ENCODE data around the gene PTGS1. TPM values are rescaled to one million over a fixed set of nuclear protein-coding genes. Genes with fewer than 3 reads are reported as not detected.

PTGS1 gene
- total RNA-seq, 1 experiment from 2014 or later = 61.2 TPM

DNA sequence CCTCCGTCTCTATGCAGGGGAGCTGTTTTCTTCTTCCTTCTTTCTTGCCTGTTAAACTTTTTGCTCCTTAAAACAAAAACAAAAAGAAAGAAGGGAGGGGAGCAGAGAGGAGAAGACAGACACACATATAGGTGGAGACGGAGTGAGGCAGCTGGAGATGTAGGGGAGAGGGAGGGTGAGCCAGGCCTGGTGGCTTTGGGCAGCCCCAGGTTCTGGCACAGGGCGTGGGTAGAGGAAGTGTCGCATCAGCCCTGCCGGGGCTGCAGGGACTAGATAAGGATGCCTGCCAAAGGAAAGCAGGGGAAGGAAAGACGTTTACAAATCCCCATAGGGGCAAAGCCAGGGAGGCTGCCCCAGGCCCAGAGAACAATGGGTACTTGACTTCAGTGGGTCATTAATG, 38.7 kb upstream of the PTGS1 start:
- DNase-seq (ENCODE audit: low read depth, low spot score) = no peak
- Histone ChIP-seq H3K27ac (ENCODE audit: low read length) (no peak overlapping the region), H3K4me3 (ENCODE audit: low read depth in 2 of 2, low read length in 2 of 2) (no peak overlapping the region), H3K36me3 (ENCODE audit: control insufficient read depth, insufficient read depth, low read length) (0 out of 2 replicates have a peak, but pooled peaks cover 2% of the 10 kb centered on the region), H3K9me3 (ENCODE audit: control insufficient read depth, insufficient read depth, low read depth, low read length) (no peaks in the 10 kb centered on the region), H3K4me1 (ENCODE audit: control insufficient read depth, insufficient read depth, low read length) (no peaks in the 10 kb centered on the region), H3K27me3 (ENCODE audit: control insufficient read depth, insufficient read depth, low read length) (no peaks in the 10 kb centered on the region)
- in situ Hi-C loops (cut with HindIII; ENCODE audit: low pct_unique_long_range_greater_than_20kb, low sequenced_read_pairs) = no loop called here
- no peak for TF ChIP-seq TCF7L2 (IDR thresholded peaks at IDR 0.05; ENCODE audit: low read depth, low read length)
- no peak for TF ChIP-seq SIN3A (IDR thresholded peaks at IDR 0.05; ENCODE audit: borderline replicate concordance, insufficient read depth, low read depth, low read length)
- TF ChIP-seq, protein P1, sequence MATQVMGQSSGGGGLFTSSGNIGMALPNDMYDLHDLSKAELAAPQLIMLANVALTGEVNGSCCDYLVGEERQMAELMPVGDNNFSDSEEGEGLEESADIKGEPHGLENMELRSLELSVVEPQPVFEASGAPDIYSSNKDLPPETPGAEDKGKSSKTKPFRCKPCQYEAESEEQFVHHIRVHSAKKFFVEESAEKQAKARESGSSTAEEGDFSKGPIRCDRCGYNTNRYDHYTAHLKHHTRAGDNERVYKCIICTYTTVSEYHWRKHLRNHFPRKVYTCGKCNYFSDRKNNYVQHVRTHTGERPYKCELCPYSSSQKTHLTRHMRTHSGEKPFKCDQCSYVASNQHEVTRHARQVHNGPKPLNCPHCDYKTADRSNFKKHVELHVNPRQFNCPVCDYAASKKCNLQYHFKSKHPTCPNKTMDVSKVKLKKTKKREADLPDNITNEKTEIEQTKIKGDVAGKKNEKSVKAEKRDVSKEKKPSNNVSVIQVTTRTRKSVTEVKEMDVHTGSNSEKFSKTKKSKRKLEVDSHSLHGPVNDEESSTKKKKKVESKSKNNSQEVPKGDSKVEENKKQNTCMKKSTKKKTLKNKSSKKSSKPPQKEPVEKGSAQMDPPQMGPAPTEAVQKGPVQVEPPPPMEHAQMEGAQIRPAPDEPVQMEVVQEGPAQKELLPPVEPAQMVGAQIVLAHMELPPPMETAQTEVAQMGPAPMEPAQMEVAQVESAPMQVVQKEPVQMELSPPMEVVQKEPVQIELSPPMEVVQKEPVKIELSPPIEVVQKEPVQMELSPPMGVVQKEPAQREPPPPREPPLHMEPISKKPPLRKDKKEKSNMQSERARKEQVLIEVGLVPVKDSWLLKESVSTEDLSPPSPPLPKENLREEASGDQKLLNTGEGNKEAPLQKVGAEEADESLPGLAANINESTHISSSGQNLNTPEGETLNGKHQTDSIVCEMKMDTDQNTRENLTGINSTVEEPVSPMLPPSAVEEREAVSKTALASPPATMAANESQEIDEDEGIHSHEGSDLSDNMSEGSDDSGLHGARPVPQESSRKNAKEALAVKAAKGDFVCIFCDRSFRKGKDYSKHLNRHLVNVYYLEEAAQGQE (IDR thresholded peaks at IDR 0.05; ENCODE audit: insufficient read depth in 1 of 2, low read depth in 2 of 2, low read length in 1 of 2) = no peak
- no peak for TF ChIP-seq POLR2AphosphoS5 (IDR thresholded peaks at IDR 0.05; ENCODE audit: low read depth, low read length)
- TF ChIP-seq, protein P2, sequence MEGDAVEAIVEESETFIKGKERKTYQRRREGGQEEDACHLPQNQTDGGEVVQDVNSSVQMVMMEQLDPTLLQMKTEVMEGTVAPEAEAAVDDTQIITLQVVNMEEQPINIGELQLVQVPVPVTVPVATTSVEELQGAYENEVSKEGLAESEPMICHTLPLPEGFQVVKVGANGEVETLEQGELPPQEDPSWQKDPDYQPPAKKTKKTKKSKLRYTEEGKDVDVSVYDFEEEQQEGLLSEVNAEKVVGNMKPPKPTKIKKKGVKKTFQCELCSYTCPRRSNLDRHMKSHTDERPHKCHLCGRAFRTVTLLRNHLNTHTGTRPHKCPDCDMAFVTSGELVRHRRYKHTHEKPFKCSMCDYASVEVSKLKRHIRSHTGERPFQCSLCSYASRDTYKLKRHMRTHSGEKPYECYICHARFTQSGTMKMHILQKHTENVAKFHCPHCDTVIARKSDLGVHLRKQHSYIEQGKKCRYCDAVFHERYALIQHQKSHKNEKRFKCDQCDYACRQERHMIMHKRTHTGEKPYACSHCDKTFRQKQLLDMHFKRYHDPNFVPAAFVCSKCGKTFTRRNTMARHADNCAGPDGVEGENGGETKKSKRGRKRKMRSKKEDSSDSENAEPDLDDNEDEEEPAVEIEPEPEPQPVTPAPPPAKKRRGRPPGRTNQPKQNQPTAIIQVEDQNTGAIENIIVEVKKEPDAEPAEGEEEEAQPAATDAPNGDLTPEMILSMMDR (IDR thresholded peaks at IDR 0.05) = no peak
- POLR2A ChIA-PET = no interaction called here
- intact Hi-C loops (cut with micrococcal nuclease; ENCODE audit: unreplicated experiment) = no loop called here
- no TSS peak for BruUV-seq (replicated peaks)
- CTCF ChIA-PET = interaction anchor here (0.6 kb wide), 1 partner anchor 208 kb away, joined by 3 read pairs; no protein-coding TSS in a partner anchor
- ATAC-seq = no peak

DNA sequence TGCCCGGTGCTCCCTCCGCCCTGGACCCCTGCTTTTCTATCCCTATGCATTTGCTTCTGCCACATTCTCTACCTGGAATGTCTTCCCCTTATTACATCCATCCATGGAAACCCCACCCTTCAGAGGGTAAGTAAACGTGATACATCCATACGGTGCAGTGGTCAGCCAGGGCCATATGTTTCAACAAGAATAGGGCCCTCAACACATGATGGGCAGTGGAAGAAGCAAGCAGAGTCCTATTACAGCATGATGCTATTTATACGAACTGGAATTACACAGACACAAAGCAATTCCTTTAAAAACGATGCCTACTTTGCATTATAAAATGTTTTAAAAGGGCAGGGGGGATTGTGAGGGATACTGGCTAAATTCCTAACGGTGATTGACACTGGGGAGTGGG, 38.2 kb upstream of the PTGS1 start:
- no peak for ATAC-seq
- H3K27ac ChIP-seq (ENCODE audit: low read length) = no peak overlapping the region
- no TSS peak for BruUV-seq (replicated peaks)
- H3K27me3 ChIP-seq (ENCODE audit: control insufficient read depth, insufficient read depth, low read length) = no peaks in the 10 kb centered on the region
- 0 out of 2 replicates have a peak, but pooled peaks cover 2% of the 10 kb centered on the region for H3K36me3 ChIP-seq (ENCODE audit: control insufficient read depth, insufficient read depth, low read length)
- H3K4me1 ChIP-seq (ENCODE audit: control insufficient read depth, insufficient read depth, low read length) = no peaks in the 10 kb centered on the region
- no peaks in the 10 kb centered on the region for H3K9me3 ChIP-seq (ENCODE audit: control insufficient read depth, insufficient read depth, low read depth, low read length)
- H3K4me3 ChIP-seq (ENCODE audit: low read depth in 2 of 2, low read length in 2 of 2) = no peak overlapping the region
- TF ChIP-seq TCF7L2 (IDR thresholded peaks at IDR 0.05; ENCODE audit: low read depth, low read length) (no peak), POLR2AphosphoS5 (IDR thresholded peaks at IDR 0.05; ENCODE audit: low read depth, low read length) (no peak), SIN3A (IDR thresholded peaks at IDR 0.05; ENCODE audit: borderline replicate concordance, insufficient read depth, low read depth, low read length) (no peak)
- TF ChIP-seq, protein P2 (IDR thresholded peaks at IDR 0.05) = no peak
- TF ChIP-seq, protein P1 (IDR thresholded peaks at IDR 0.05; ENCODE audit: insufficient read depth in 1 of 2, low read depth in 2 of 2, low read length in 1 of 2) = no peak
- CTCF ChIA-PET = no interaction called here
- intact Hi-C loops (cut with micrococcal nuclease; ENCODE audit: unreplicated experiment) = no loop called here
- POLR2A ChIA-PET = interaction anchor here (0.5 kb wide), 1 partner anchor 74 kb away, joined by 4 read pairs; no protein-coding TSS in a partner anchor
- DNase-seq (ENCODE audit: low read depth, low spot score) = no peak
- in situ Hi-C loops (cut with HindIII; ENCODE audit: low pct_unique_long_range_greater_than_20kb, low sequenced_read_pairs) = no loop called here
